Measurements from ENCODE around the gene ADAD2. TPM values are rescaled to one million over a fixed set of nuclear protein-coding genes. Genes with fewer than 3 reads are reported as not detected.

ADAD2 gene
- total RNA-seq, 2 donors from 2014 or later: not detected

DNA sequence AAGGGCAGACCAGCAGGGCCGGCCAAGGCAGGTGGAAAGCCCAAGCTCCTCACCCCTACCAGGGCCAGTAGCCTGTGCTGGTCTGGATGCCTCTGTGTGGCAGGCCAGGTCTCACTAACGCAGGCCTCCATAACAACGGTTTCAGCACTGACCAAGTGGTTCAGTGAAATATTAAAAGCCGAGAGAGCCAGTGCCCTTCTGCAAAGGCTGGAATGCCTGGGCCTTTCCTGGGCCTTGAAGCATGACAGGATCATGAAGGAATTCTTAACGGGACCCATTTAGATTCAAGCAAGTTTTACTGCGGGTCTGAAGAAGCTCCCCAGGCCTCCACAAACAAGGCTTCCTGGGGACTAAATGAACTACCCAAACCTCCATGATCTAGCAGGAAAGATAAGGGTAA, 16.3 kb downstream of the ADAD2 start:
- H3K36me3 ChIP-seq (ENCODE audit: control insufficient read depth, insufficient read depth, low read length): no peaks in the 10 kb centered on the region
- Mint-ChIP-seq H3K4me3 (no peak overlapping the region), H3K36me3 (ENCODE audit: low read depth) (no peaks in the 10 kb centered on the region), H3K27me3 (ENCODE audit: insufficient read depth) (no peaks in the 10 kb centered on the region), H3K27ac (peak overlapping the region; percentile 68), H3K4me1 (peaks cover 19% of the 10 kb centered on the region), H3K9me3 (peaks cover 4% of the 10 kb centered on the region)
- H3K27ac ChIP-seq (ENCODE audit: low read depth, low read length): no peak overlapping the region
- H3K9me3 ChIP-seq (ENCODE audit: control insufficient read depth, low read length): no peaks in the 10 kb centered on the region
- TF ChIP-seq, protein P1, sequence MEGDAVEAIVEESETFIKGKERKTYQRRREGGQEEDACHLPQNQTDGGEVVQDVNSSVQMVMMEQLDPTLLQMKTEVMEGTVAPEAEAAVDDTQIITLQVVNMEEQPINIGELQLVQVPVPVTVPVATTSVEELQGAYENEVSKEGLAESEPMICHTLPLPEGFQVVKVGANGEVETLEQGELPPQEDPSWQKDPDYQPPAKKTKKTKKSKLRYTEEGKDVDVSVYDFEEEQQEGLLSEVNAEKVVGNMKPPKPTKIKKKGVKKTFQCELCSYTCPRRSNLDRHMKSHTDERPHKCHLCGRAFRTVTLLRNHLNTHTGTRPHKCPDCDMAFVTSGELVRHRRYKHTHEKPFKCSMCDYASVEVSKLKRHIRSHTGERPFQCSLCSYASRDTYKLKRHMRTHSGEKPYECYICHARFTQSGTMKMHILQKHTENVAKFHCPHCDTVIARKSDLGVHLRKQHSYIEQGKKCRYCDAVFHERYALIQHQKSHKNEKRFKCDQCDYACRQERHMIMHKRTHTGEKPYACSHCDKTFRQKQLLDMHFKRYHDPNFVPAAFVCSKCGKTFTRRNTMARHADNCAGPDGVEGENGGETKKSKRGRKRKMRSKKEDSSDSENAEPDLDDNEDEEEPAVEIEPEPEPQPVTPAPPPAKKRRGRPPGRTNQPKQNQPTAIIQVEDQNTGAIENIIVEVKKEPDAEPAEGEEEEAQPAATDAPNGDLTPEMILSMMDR (conservative IDR thresholded peaks at IDR 0.05): no peak
- no peak overlapping the region for H3K4me3 ChIP-seq (ENCODE audit: low read length)
- WGBS, 2 experiments (ENCODE audit: insufficient coverage in 1 of 2, insufficient read length in 1 of 2): 57 to 77% methylated on average over 4 to 6 of the region's 6 CpGs
- peaks cover 22% of the 10 kb centered on the region for H3K4me1 ChIP-seq (ENCODE audit: control insufficient read depth, insufficient read depth, low read length)
- no peaks in the 10 kb centered on the region for H3K27me3 ChIP-seq (ENCODE audit: control insufficient read depth, insufficient read depth, low read length, poor library complexity, severe bottlenecking)
- no peak for DNase-seq
- no peak overlapping the region for H3K9ac ChIP-seq (ENCODE audit: extremely low read depth, low read length, poor library complexity, severe bottlenecking)

DNA sequence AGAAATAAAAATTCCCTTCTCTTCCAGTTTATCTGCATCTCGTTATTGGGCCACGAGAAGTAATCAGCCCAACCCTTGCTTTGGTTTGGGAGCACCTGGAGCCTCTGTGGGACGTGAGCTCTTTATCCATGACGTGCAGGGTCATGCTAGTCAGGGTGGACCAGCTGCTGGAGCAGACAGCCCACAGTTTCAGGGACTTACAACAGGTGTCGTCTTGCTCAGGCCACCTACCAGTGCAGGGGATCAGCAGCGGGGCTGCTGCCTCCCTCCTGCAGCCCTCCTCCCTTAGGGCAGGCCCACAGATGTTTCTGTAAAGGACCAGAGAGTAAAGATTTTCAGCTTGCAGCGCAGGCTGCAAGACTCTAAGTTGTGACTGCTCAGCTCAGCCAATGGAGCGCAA, 16.9 kb downstream of the ADAD2 start:
- Histone ChIP-seq H3K36me3 (ENCODE audit: control insufficient read depth, insufficient read depth, low read length) (no peaks in the 10 kb centered on the region), H3K9ac (ENCODE audit: extremely low read depth, low read length, poor library complexity, severe bottlenecking) (no peak overlapping the region), H3K27ac (ENCODE audit: low read depth, low read length) (no peak overlapping the region), H3K4me1 (ENCODE audit: control insufficient read depth, insufficient read depth, low read length) (peaks cover 22% of the 10 kb centered on the region), H3K4me3 (ENCODE audit: low read length) (no peak overlapping the region), H3K9me3 (ENCODE audit: control insufficient read depth, low read length) (no peaks in the 10 kb centered on the region), H3K27me3 (ENCODE audit: control insufficient read depth, insufficient read depth, low read length, poor library complexity, severe bottlenecking) (no peaks in the 10 kb centered on the region)
- Mint-ChIP-seq H3K4me1 (peaks cover 19% of the 10 kb centered on the region), H3K36me3 (ENCODE audit: low read depth) (no peaks in the 10 kb centered on the region), H3K4me3 (no peak overlapping the region), H3K27me3 (ENCODE audit: insufficient read depth) (no peaks in the 10 kb centered on the region), H3K27ac (peak overlapping the region; percentile 64), H3K9me3 (peaks cover 4% of the 10 kb centered on the region)
- TF ChIP-seq, protein P1 (conservative IDR thresholded peaks at IDR 0.05): peak; percentile 12
- DNase-seq: peak; percentile 63
- WGBS, 2 experiments (ENCODE audit: insufficient coverage in 1 of 2, insufficient read length in 1 of 2): 66 to 81% methylated on average over 8 of the region's 8 CpGs

DNA sequence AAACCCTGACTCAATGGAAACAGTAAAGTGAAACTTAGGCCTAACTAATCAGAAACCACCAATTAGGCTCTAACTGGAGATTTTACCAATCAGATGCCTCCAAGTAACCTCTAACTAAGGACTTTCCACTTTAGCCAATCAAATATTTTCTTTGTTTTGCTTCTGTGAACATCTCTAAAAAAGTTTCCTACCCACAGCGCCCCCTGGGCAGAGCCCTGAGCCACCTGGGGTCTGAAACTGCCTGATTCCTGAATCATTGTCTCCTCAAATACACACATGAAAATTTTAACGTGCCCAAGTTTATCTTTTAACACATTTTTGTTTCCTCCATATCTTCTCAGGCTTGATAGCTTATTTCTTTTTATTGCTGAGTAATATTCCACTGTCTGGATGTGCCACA, 19.0 kb downstream of the ADAD2 start:
- H3K36me3 Mint-ChIP-seq (ENCODE audit: low read depth): no peaks in the 10 kb centered on the region
- H3K27me3 Mint-ChIP-seq (ENCODE audit: insufficient read depth): no peaks in the 10 kb centered on the region
- peaks cover 19% of the 10 kb centered on the region for H3K4me1 Mint-ChIP-seq
- Histone ChIP-seq H3K9me3 (ENCODE audit: control insufficient read depth, low read length) (no peaks in the 10 kb centered on the region), H3K4me3 (ENCODE audit: low read length) (no peak overlapping the region), H3K4me1 (ENCODE audit: control insufficient read depth, insufficient read depth, low read length) (peaks cover 22% of the 10 kb centered on the region), H3K9ac (ENCODE audit: extremely low read depth, low read length, poor library complexity, severe bottlenecking) (no peak overlapping the region), H3K36me3 (ENCODE audit: control insufficient read depth, insufficient read depth, low read length) (no peaks in the 10 kb centered on the region), H3K27ac (ENCODE audit: low read depth, low read length) (no peak overlapping the region), H3K27me3 (ENCODE audit: control insufficient read depth, insufficient read depth, low read length, poor library complexity, severe bottlenecking) (no peaks in the 10 kb centered on the region)
- H3K27ac Mint-ChIP-seq: no peak overlapping the region
- TF ChIP-seq, protein P1 (conservative IDR thresholded peaks at IDR 0.05): peak; percentile 38
- no peak for DNase-seq
- 71 to 82% methylated on average over 2 of the region's 2 CpGs for WGBS, 2 experiments (ENCODE audit: insufficient coverage in 1 of 2, insufficient read length in 1 of 2)
- no peak overlapping the region for H3K4me3 Mint-ChIP-seq
- no peaks in the 10 kb centered on the region for H3K9me3 Mint-ChIP-seq

All from endodermal cell (in vitro differentiated cells).